GM19463 (cell line): ENCODE data around the gene VSIR.

Experiments
- ATAC-seq: cut with Tn5 transposase; IDR thresholded peaks from one replicate; pipeline ENCODE4 v1.9.1; 2021; ENCODE audit warnings: mild to moderate bottlenecking, moderate library complexity; ENCODE audit not compliant: unreplicated experiment

Gene VSIR

GRCh38 chr10:71783917-71784678 is 10.8 kb upstream of the VSIR start:
- no peak for ATAC-seq

- ATAC-seq = no peak
These were observed 9.7 kb upstream of the VSIR start for GRCh38 chr10:71782917-71783490.

- no peak for ATAC-seq
These were observed 9.0 kb upstream of the VSIR start for GRCh38 chr10:71782221-71782916.

- ATAC-seq = no peak
These were observed 7.4 kb upstream of the VSIR start for GRCh38 chr10:71780719-71781118.

- ATAC-seq = no peak
These were observed 6.8 kb upstream of the VSIR start for GRCh38 chr10:71780156-71780555.

- ATAC-seq = no peak
These were observed 6.3 kb upstream of the VSIR start for GRCh38 chr10:71779641-71780040.

GRCh38 chr10:71778071-71778825 is 4.9 kb upstream of the VSIR start:
- ATAC-seq = no peak

GRCh38 chr10:71777213-71777985 is 4.1 kb upstream of the VSIR start:
- no peak for ATAC-seq

- no peak for ATAC-seq
These were observed 3.2 kb upstream of the VSIR start for GRCh38 chr10:71776481-71776925.

GRCh38 chr10:71774916-71775702 is 1.8 kb upstream of the VSIR start:
- ATAC-seq = no peak

GRCh38 chr10:71772832-71773220 is 494 bp downstream of the VSIR start:
- ATAC-seq = no peak

- no peak for ATAC-seq
These were observed 1.3 kb downstream of the VSIR start for GRCh38 chr10:71771821-71772617.

- ATAC-seq = no peak
These were observed 2.1 kb downstream of the VSIR start for GRCh38 chr10:71771204-71771603.

GRCh38 chr10:71770789-71771188 is 2.5 kb downstream of the VSIR start:
- no peak for ATAC-seq

- ATAC-seq = no peak
These were observed 3.1 kb downstream of the VSIR start for GRCh38 chr10:71770255-71770654.

GRCh38 chr10:71769279-71769823 is 4.0 kb downstream of the VSIR start:
- peak; percentile 15 for ATAC-seq

GRCh38 chr10:71767420-71768035 is 5.8 kb downstream of the VSIR start:
- ATAC-seq = no peak

GRCh38 chr10:71766717-71767419 is 6.5 kb downstream of the VSIR start:
- ATAC-seq = no peak
